Activated effector memory CD4-positive, alpha-beta T cell treated with anti-CD3 and anti-CD28 coated beads, Interleukin-2, amount 50 U/mL, for 16 hours (primary cell): ENCODE measurements around the gene TPP1.

Experiments used
- DNase-seq: peaks from one replicate; pipeline ENCODE4 v3.0.0-alpha.2; 2020

TPP1 gene

DNA sequence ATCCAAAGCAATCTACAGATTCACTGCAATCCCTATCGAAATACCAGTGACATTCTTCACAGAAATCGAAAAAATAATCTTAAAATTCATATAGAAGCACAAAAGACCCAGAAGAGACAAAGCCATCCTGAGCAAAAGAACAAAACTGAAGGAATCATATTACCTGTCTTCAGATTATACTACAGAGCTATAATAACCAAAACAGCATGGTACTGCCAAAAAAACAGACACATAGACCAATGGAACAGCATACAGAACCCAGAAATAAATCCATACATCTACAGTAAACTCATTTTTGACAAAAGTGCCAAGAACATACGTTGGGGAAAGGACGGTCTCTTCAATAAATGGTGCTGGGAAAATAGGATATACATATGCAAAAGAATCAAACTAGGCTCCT lies 34.7 kb downstream of the TPP1 start:
- no peak for DNase-seq

DNA sequence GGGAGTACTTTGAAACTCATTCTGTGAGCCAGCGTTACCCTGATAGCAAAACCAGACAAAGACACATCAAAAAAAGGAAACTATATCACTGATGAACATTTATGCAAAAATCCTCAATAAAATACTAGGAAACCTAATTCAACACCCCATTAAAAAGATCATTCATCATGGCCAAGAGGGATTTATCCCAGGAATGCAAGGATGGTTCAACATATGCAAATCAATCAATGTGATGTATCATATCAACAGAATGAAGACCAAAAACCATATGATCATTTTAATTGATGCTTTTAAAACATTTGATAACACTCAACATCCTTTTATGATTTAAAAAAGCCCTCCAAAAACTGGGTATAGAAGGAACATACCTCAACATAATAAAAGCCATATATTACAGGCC lies 35.6 kb downstream of the TPP1 start:
- DNase-seq, result no peak

DNA sequence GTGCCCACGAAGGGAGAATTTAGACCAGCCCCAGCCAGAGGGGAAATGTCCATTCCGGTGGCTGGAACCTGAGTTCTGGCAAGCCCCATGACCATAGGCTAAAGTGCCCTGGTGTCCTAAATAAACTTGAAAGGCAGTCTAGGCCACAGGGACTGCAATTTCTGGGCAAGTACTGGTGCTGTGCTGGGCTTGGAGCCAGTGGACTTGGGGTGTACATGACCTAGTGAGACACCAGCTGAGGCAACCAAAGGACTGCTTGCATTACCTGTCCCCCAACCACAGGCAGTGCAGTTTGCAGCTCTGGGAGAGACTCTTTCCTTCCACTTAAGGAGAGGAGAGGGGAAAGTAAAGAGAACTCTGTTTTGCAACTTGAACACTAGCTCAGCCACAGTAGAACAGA lies 39.5 kb downstream of the TPP1 start:
- no peak for DNase-seq

DNA sequence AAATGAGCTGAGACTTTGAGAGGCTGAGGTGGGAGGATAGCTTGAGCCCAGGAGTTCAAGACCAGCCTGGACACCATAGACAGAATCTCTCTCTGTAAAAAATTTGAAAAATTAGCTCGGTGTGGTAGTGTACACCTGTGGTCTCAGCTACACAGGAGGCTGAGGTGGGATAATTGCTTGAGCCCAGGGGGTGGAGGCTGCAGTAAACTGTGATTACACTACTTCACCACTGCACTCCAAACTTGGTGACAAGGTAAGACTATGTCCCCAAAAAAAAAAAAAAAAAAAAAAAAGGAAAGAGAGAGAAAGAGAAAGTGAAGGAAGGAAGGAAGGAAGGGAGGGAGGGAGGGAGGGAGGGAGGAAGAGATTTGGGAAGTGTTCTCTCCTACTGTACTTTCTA lies 41.1 kb downstream of the TPP1 start:
- DNase-seq, result no peak

DNA sequence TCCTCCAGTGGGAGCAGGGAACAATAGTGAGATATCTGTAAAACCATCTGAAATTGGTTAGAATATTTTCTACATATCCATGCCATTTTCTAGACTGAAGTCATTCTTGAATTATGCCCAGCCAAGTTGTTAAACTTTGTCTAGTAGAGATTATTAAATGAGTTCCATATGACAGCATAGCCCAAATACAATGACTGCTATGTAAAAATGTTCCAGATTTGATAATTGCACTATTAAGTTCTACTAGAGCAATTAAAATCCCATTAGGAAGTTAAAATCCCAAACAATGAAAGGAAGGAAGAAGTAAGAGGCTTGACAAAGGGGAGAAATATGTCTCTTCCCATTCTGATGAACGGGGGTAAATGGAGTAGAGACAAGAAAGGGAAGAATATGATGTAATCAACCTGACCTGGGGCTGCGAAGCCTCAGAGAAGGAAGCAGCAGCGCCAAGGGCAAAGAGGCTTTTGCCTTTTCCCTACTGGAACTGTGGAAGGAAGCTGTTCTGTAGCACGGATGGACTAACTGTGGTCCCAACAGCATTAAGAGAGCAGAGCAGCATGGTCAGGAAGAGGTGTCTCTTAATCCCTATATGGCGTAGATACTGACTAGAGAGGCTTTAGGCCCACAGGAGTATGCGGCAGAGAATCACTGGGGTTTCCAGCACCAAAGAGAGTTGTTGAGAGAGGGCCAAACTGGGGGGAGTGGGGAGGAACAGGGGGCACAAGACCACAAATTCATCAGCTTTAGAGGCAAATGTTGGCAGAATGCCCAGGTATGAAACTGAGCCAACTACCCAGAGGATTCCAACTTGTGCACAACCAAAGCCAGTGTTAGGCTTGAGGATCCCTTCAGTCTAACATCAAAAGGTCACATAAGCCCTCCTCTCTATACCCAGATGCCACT lies 42.5 kb downstream of the TPP1 start:
- DNase-seq, result no peak

DNA sequence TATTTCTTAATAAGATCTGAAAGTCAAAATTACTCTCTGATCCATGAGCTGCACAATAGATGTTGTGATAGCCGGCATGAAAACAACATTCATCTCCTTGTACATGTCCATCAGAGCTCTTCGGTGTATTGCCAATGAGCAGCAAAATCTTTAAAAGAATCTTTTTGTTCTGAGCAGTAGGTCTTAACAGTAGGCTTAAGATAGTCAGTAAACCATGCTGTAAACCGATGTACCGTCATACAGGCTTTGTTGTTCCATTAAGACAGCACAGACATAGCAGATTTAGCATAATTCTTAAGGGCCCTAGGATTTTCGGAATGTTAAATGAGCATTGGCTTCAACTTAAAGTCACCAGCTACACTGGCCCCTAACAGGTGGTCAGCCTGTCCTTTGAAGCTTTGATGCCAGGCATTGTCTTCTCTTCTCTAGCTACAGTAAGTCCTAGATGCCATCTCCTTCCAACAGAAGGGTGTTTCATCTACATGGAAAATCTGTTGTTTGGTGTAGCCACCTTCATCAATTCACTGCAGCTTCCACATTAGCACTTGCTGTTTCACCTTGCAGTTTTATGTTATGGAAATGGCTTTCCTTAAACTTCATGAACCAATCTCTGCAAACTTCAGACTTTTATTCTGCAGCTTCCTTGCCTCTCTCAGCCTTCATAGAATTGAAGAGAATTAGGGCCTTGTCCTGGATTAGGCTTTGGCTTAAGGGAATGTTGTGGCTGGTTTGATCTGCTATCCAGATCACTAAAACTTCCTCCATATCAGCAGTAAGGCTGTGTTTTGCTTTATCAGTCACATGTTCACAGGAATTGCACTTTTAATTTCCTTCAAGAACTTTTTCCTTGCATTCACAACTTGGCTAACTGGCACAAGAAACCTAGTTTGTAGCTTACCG lies 44.2 kb downstream of the TPP1 start:
- DNase-seq, result no peak

DNA sequence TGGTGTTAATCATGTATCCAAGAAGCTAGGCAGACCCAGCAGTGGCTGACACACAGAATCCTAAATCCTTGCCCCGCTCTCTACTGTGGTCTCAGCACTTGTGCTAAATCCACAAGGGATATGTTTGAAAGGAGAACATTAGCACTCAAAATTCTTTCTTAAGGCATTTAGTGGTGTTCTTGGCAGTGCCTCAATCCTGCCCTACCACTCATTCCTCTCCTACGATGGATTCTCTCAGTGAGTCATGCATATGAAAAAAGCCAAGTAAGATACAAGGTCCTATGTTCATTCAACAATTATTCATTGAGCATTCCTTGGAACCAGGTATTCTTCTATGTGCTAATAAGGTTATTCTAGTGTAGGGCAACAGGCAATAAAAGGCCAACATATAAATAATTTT lies 47.0 kb downstream of the TPP1 start:
- no peak for DNase-seq

DNA sequence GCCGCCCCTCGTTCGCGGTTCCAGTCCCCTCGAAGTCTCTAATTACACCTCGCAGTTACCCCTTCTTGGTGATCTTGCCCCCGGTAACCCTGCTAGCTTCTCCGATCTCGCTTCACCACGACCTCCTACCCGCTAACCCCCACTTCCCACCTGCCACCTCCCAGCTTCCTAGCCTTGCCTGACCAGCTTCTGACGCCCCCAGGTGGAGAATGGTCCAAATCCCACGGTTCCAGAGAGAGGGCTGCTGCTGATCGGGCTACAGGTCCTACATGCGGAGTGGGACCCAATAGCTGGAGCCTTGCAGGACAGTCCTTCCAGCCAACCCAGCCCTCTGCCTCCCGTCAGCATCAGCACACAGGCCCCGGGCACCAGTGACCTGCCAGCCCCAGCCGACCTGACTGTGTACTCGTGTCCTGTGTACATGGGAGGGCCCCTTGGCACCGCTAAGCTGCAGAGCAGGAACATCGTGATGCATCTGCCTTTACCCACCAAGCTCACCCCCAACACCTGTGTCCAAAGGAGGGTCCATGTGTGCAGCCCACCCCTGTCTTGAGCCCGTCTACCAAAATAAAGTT lies 47.7 kb downstream of the TPP1 start:
- DNase-seq, result no peak

DNA sequence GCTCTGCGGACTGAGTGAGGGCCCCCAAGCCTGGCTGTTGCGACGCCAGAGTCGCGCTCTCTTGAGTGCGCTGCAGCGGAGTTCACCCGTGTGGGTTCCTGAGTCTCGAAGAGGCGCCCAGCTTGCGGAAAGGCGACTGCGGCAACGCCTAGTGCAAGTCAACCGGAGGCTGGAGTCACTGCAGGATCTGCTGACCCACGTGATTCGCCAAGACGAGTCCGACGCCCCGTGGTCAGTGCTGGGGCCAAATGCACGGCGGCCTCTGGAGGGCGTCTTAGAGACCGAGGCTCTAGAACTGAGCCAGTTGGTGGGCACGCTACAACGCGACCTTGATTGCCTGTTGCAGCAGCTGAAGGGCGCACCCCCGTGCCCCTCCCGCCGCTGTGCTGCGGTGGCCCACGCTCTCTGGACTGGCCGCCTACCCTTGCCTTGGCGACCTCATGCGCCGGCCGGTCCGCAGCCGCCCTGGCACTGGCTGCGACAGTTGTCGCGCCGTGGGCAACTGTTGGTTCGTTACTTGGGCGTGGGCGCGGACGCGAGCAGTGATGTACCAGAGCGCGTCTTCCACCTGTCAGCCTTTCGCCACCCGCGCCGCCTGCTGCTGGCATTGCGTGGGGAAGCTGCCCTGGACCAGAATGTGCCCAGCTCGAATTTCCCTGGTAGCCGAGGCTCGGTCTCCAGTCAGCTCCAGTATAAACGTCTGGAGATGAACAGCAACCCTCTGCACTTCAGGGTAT lies 48.4 kb downstream of the TPP1 start:
- no peak for DNase-seq

DNA sequence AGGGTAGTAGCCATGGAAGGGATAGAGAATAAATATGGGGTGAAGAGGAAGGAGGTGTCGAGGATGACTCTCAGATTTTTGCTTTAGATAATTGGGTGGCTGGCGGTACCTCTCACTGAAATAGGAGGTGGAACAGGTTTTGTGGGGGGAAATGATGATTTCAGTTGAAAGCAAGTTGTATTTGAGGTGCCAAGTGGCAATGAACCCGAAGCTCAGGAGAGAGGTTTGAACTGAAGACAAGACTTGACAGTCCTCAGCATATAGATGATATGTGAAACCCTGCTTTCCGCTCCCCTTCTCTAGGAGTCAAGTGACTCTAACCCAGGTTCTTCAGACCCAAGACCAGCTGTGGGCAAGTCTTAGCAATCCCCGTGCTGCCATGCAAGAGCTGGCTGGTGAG lies 49.5 kb downstream of the TPP1 start:
- no peak for DNase-seq

DNA sequence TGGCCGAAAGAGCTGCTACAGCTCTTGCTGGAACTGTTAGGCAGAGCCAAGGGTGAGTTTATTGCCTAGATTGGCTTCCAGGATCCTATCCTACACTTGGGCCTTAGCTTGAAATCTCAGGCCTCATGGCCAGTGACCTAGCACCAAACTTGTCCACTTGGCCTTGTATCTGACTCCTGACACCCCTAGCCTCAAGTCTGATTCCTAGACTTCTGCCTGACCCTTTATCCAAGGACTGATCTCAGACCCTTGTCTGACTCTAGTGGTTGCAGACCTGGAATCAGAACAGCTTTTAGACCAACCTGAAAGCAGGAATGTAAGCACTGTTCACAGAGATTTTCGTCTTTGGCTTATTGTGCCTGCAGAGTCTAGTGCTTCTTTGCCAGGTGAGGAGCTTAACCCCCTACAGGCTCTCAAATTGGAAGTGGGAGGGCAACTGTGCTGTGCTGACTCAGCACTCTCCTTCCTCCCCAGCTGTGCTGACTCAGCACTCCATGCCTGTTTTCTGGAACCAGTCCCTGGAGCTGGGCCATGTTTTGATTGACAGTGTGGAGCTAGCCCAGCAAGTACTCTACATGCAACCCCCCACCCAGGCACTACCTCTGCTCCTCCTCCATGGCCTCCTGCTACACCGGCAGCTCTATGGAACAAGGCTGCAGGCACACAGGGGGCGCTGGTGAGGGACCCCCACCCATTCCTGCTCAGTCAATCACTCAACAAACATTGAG lies 50.9 kb downstream of the TPP1 start:
- DNase-seq, result no peak

DNA sequence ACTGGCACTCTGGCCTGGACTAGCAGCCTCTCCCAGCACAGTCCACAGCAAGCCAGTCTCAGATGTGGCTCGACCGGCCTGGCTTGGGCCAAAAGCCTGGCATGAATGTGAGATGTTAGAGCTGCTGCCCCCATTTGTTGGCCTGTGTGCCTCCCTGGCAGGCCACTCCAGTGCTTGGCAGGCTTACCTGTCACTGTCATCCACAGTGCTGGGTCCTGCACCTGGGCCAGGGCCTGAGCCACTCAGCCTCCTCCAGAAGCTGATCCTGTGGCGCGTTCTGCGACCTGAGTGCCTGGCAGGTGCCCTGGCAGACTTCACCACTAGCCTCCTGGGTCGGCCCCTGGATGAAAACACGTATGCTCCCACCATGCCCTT lies 51.9 kb downstream of the TPP1 start:
- DNase-seq, result no peak

DNA sequence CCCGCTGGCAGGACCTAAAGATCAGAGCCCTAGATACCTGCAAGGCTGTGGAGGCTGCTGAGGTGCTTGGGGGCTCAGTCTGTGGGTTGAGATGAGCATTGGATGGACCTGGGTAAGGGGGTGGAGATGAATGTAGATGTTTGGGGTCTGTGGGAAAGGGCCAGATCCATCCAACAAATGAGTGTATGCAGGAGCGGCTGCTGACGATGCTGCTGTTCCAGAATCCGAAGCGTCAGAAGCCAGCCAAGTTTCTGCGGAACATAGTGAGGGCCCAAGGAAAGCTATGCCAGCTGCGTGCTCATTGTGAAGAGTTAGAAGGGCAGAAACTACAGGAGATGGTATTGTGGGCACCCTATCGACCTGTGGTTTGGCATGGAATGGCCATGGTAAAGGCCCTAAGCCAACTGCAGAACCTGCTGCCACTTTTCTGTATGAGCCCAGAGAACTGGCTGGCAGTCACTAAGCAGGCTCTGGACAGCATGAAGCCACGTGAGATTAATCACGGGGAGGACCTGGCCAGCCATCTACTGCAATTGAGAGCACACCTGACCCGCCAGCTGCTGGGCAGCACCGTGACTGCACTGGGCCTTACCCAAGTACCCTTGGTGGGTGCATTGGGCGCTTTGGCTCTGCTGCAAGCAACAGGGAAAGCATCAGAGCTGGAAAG lies 52.4 kb downstream of the TPP1 start:
- DNase-seq, result no peak

DNA sequence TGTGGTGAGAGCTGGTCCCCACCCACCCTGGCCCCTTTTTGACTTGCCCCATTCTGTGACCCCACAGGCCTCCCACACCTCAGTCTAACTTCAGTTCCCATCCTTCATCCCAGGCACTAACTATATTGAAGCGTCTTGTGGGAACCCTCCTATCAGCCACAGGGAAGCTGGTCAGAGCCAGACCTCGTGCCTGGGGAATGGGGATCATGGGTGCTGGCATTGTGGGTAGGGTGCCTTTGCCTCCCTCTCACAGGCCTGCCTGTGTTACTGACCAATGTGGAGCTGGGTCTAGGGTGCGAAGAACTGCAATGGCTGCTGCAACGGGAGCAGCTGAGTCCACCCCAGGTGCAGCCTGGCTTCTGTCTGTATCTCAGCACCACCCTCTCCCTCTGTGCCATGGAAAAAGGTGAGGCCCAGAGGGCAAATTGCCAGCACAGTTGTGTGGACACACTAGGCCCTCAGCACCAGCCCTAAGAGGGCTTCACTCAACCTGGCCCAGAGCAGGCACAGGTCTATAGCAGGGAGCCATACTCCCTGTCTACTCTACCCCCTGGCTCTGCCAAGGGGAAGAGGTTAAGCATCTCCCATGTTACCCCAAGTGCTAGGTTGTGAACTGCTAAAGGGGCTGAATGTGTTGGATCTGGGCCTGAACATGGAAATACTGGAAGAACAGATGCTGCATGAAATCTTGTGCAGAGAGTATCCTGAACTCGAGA lies 53.1 kb downstream of the TPP1 start:
- no peak for DNase-seq

DNA sequence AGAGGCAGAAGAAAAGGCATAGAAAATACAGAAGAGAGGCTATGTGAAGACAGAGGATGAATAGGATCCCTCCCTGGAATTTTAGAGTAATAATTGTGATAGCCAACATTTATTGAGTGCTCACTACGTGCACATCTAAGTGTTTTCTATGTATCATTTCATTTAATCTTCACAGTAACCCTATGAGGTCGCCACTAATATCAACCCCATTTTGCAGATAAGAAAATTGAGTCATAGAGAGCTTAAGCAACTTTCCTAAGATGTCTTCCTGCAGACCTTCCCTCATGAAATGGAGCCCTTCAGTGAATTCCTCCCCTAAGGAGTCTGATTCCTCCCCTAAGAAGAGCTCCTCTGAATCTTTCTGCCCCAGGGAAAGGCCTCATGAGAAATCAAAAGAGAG lies 53.9 kb downstream of the TPP1 start:
- no peak for DNase-seq

DNA sequence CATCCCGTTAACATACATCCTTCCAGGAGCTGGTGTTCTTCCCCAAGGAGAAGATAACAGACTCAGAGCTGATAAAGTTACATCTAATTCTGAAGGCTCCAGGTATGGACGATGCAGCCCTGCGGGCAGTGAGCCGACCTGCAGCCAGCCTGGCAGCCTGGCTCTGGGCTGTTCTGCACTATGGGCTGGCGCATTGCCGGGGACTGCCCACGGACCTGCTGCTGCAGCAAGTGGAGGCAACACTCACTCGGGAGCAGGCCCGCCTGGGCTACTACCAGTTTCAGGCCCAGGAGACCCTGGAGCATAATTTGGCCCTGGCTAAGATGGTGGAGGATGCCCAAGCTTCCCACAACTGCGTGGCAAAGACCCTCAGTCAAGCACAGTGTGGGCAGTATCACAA lies 55.6 kb downstream of the TPP1 start:
- DNase-seq, result no peak

DNA sequence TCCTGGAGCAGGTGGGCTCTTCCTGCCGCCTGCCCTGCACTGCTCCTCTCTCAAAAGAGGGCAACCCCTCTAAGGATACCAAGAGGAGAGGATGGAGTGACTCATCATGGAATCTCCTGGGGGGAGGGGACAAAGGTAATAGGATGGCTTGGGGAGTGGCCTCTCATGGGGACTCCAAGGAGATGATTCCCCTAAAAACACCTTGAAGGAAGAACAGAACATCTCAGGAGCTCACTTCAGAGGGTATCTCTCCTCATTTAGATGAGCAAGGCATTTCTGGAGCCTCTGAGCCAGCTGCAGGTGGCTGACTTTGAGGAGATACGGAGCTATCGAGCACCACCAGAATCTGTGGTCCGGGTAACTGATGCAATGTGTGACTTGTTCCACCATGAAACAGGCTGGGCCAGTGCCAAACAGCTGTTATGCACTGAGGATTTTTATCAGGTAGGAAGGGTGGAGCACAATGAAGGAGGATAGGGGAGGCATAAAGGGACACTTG lies 56.1 kb downstream of the TPP1 start:
- no peak for DNase-seq
